ENCODE results near the gene ERFE. TPM values are rescaled to one million over a fixed set of nuclear protein-coding genes. Genes with fewer than 3 reads are reported as not detected.
A peak's percentile ranks its signal among the peaks of the same experiment; 100 is the strongest.

Gene ERFE
- total RNA-seq, 1 donor from 2014 or later, result 0.30 TPM

GRCh38 chr2:238216651-238217184, 57.9 kb downstream of the ERFE start:
- peak; percentile 23 for DNase-seq

Other genes starting within 250 kb of the ERFE start
- 18.8 TPM for gene UBE2F, start 192.0 kb upstream of the ERFE start, total RNA-seq
- 8.7 TPM for gene SCLY, start 98.0 kb upstream of the ERFE start, total RNA-seq
- gene ESPNL, start 58.6 kb upstream of the ERFE start, total RNA-seq, result 0.69 TPM
- 3.3 TPM for gene KLHL30, start 20.3 kb upstream of the ERFE start, total RNA-seq
- 38.4 TPM for gene ILKAP, start 44.7 kb downstream of the ERFE start, total RNA-seq
- 1.8 TPM for gene HES6, start 81.1 kb downstream of the ERFE start, total RNA-seq
- gene PER2, start 129.6 kb downstream of the ERFE start, total RNA-seq, result 14.0 TPM
- 9.4 TPM for gene TRAF3IP1, start 161.5 kb downstream of the ERFE start, total RNA-seq

Data from skin of body (tissue), 2 donors.